Keratinocyte (primary cell): Measurements from ENCODE around the gene SHPK. TPM values are rescaled to one million over a fixed set of nuclear protein-coding genes. Genes with fewer than 3 reads are reported as not detected.

Source experiments
- DNase-seq: peaks from one replicate; pipeline ENCODE4 v3.0.0-alpha.2; 2011; ENCODE audit warnings: low read depth, missing footprints, low spot score
- FAIRE-seq: peaks from 2 replicates; lab custom pipeline; 2011; peaks lifted over from hg19 to GRCh38; lab: Jason Lieb, UNC
- H2AFZ ChIP-seq: 2 replicates; pipeline ENCODE4 v1.6.0; 2012; ENCODE audit warnings: low read length, control low read depth, inconsistent platforms; ENCODE audit not compliant: control insufficient read depth
- H3K27ac ChIP-seq: 2 replicates; pipeline ENCODE4 v1.5.1; 2011; ENCODE audit warnings: low read length; ENCODE audit not compliant: control insufficient read depth, insufficient read depth
- H3K27me3 ChIP-seq: 3 replicates; pipeline ENCODE4 v1.6.0; 2011; ENCODE audit warnings: low read length; ENCODE audit not compliant: control insufficient read depth, insufficient read depth; ENCODE audit errors: extremely low read depth
- H3K36me3 ChIP-seq, 2 experiments: 2 replicates in 1 of 2; 3 replicates in 1 of 2; pipeline ENCODE4 v1.5.1; 2011; ENCODE audit warnings: low read length in 2 of 2, mild to moderate bottlenecking in 1 of 2; ENCODE audit not compliant: control insufficient read depth in 2 of 2, insufficient read depth in 2 of 2; ENCODE audit errors: extremely low read depth in 1 of 2
- H3K4me1 ChIP-seq: 3 replicates; pipeline ENCODE4 v1.5.1; 2011; ENCODE audit warnings: low read length; ENCODE audit not compliant: control insufficient read depth, insufficient read depth; ENCODE audit errors: extremely low read depth
- H3K4me2 ChIP-seq: 3 replicates; pipeline ENCODE4 v1.6.0; 2011; ENCODE audit warnings: low read depth, low read length; ENCODE audit not compliant: control insufficient read depth, insufficient read depth; ENCODE audit errors: extremely low read depth
- H3K4me3 ChIP-seq, 3 experiments: fragments of 200-600 bp in 1 of 3; sonication (generic) in 1 of 3; 2 replicates in 2 of 3; 3 replicates in 1 of 3; pipeline ENCODE4 v1.5.1; 2011 to 2016; ENCODE audit warnings: low read length in 3 of 3, mild to moderate bottlenecking in 3 of 3, control low read depth in 2 of 3, inconsistent platforms in 1 of 3, low read depth in 1 of 3, mixed read lengths in 1 of 3, mixed run types in 1 of 3, moderate library complexity in 1 of 3; ENCODE audit not compliant: control insufficient read depth in 2 of 3, insufficient read depth in 2 of 3; ENCODE audit errors: extremely low read depth in 1 of 3
- H3K79me2 ChIP-seq: 2 replicates; pipeline ENCODE4 v1.6.0; 2012; ENCODE audit warnings: low read length; ENCODE audit not compliant: control insufficient read depth, insufficient read depth
- H3K9ac ChIP-seq: 3 replicates; pipeline ENCODE4 v1.6.0; 2011; ENCODE audit warnings: low read length; ENCODE audit not compliant: control insufficient read depth, insufficient read depth; ENCODE audit errors: extremely low read depth
- H3K9me1 ChIP-seq: 3 replicates; pipeline ENCODE4 v1.6.0; 2011; ENCODE audit warnings: low read length; ENCODE audit not compliant: control insufficient read depth, insufficient read depth; ENCODE audit errors: extremely low read depth
- H3K9me3 ChIP-seq: 2 replicates; pipeline ENCODE4 v1.5.1; 2012; ENCODE audit warnings: low read depth, low read length; ENCODE audit not compliant: control insufficient read depth
- H4K20me1 ChIP-seq: 3 replicates; pipeline ENCODE4 v1.6.0; 2011; ENCODE audit warnings: low read length; ENCODE audit not compliant: control insufficient read depth, insufficient read depth; ENCODE audit errors: extremely low read depth
- CTCF ChIP-seq, 3 experiments: IDR thresholded peaks in 1 of 3; conservative IDR thresholded peaks in 1 of 3; optimal IDR thresholded peaks in 1 of 3; 2 replicates in 2 of 3; 3 replicates in 1 of 3; pipeline versions ENCODE3 to v1.5.1; 2011; ENCODE audit warnings: low read length in 3 of 3, mild to moderate bottlenecking in 3 of 3, moderate library complexity in 2 of 3, control low read depth in 1 of 3, inconsistent platforms in 1 of 3; ENCODE audit not compliant: insufficient read depth in 2 of 3; ENCODE audit errors: extremely low read depth in 1 of 3
- EZH2 ChIP-seq: IDR thresholded peaks from one replicate; pipeline ENCODE4 v1.6.1; 2012; ENCODE audit warnings: inconsistent platforms, mild to moderate bottlenecking, low read length, moderate library complexity
- dilution Hi-C: fragments of 300-500 bp; cut with MboI; formaldehyde crosslinking; loops from one replicate; pipeline ENCODE4 v1.7.0; 2020; ENCODE audit warnings: low sequenced_read_pairs; ENCODE audit not compliant: extremely low pct_ligation_motif_present
- polyA plus RNA-seq, 5 experiments: library from polyadenylated mRNA; depleted of rRNA in 3 of 5; stranded (reverse) in 3 of 5; stranded (forward) in 1 of 5; unstranded in 1 of 5; fragments of >200 nt; gene quantifications; 1 replicate in 1 of 5; 2 replicates in 3 of 5; 3 replicates in 1 of 5; pipeline versions ENCODE4 v1.2.1 to v1.2.3, GENCODE V29; 2011 to 2012; ENCODE audit warnings: missing spikeins in 2 of 5, low read depth in 1 of 5, low replicate concordance in 1 of 5

SHPK gene
- polyA plus RNA-seq, 1 donor (not counting 4 experiments of a cell fraction or from before 2014, with no cell fraction given): 9.2 TPM

- no peaks in the 10 kb centered on the region for H3K27me3 ChIP-seq
- peak overlapping the region; percentile 83 for H2AFZ ChIP-seq
- peaks cover 5% of the 10 kb centered on the region for H3K9me1 ChIP-seq
- peaks cover 50% of the 10 kb centered on the region for H3K79me2 ChIP-seq
- H3K9ac ChIP-seq: peak overlapping the region; percentile 96
- H3K9me3 ChIP-seq: no peaks in the 10 kb centered on the region
- peaks cover 12% of the 10 kb centered on the region for H4K20me1 ChIP-seq
- peak overlapping the region; percentile 96 to 99 (median 98) for H3K4me3 ChIP-seq
- dilution Hi-C loops: no loop called here
- TF ChIP-seq CTCF (optimal IDR thresholded peaks at IDR 0.05 in 1 of 3, IDR thresholded peaks at IDR 0.05 in 1 of 3, conservative IDR thresholded peaks at IDR 0.05 in 1 of 3; ENCODE audit: extremely low read depth in 1 of 3, insufficient read depth in 2 of 3, low read length in 3 of 3) (no peak), EZH2 (no peak)
- peak overlapping the region; percentile 98 for H3K4me2 ChIP-seq
- peaks cover 11 to 27% of the 10 kb centered on the region in 2 experiments for H3K36me3 ChIP-seq
- peak overlapping the region; percentile 83 for H3K27ac ChIP-seq
- H3K4me1 ChIP-seq: peaks cover 30% of the 10 kb centered on the region
- DNase-seq (no peak), FAIRE-seq (no peak)
These were observed 33.0 kb upstream of the SHPK start for GRCh38 chr17:3669085-3669347.

- peak within 1 kb of the TSS; percentile 100 for H3K4me2 ChIP-seq
- peaks cover 50% of the 10 kb centered on the region for H3K79me2 ChIP-seq
- H3K9ac ChIP-seq: peak within 1 kb of the TSS; percentile 96
- TF ChIP-seq CTCF (optimal IDR thresholded peaks at IDR 0.05 in 1 of 3, IDR thresholded peaks at IDR 0.05 in 1 of 3, conservative IDR thresholded peaks at IDR 0.05 in 1 of 3; ENCODE audit: extremely low read depth in 1 of 3, insufficient read depth in 2 of 3, low read length in 3 of 3) (peak in 1 of 3 experiments; percentile 5), EZH2 (no peak)
- H3K27me3 ChIP-seq: no peaks in the 10 kb centered on the region
- H2AFZ ChIP-seq: peak within 1 kb of the TSS; percentile 83
- H3K9me3 ChIP-seq: no peaks in the 10 kb centered on the region
- dilution Hi-C loops: no loop called here
- H3K27ac ChIP-seq: peak within 1 kb of the TSS; percentile 88
- H3K4me1 ChIP-seq: peaks cover 30% of the 10 kb centered on the region
- H4K20me1 ChIP-seq: peaks cover 12% of the 10 kb centered on the region
- peak; percentile 90 for DNase-seq
- peak; percentile 26 for FAIRE-seq
- peaks cover 5% of the 10 kb centered on the region for H3K9me1 ChIP-seq
- H3K4me3 ChIP-seq: peak within 1 kb of the TSS; percentile 96 to 99 (median 98)
- H3K36me3 ChIP-seq: peaks cover 16 to 31% of the 10 kb centered on the region in 2 experiments
These were observed 32.4 kb upstream of the SHPK start, which contains the start of the genes EMC6 and TAX1BP3 for GRCh38 chr17:3668279-3669084. EMC6 (plus strand) TSS chr17:3668812; CDS start chr17:3669147, 335 bp downstream. TAX1BP3 (minus strand) TSS chr17:3668578; CDS start chr17:3668526, 52 bp downstream.
